ENCODE measurements around the gene ILRUN.
A peak's percentile ranks its signal among the peaks of the same experiment; 100 is the strongest.
"Not testable (repeated sequence)": the region's sequence is repeated elsewhere in the genome, so short reads cannot be mapped to it uniquely, and the experiment has no call there.

The ILRUN gene

DNA sequence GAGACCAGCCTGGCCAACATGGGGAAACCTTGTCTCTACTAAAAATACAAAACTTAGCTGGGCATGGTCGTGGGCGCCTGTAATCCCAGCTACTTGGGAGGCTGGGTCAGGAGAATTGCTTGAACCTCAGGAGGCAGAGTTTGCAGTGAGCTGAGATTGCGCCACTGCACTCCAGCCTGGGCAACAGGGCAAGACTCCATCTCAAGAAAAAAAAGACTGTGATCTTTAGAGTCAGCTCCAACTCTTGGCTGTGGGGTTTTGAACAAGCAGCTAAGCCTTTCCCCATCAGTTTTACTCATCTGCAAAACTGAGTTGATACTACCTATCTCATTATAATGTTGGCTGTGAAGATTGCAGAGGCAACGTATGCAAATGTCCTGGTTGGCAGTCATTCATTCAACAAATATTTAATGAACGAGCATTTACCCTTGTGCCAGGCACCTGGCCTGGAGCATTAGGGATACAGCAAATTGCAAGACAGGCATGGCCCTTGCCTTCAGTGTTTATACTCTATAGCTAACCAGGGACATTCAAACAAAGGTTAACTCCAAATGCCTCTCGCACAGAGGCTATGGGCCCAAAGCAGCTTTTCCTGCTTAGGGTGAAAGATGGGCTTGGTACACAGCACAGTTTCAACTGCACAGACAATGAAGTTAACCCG, 37.8 kb downstream of the ILRUN start:
- TF ChIP-seq GABPA (IDR thresholded peaks at IDR 0.05; ENCODE audit: low read depth) (no peak), SPI1 (IDR thresholded peaks at IDR 0.05; ENCODE audit: borderline replicate concordance, low read depth) (no peak), REST (IDR thresholded peaks at IDR 0.05; ENCODE audit: insufficient replicate concordance, low read depth) (no peak), POLR2AphosphoS5 (IDR thresholded peaks at IDR 0.05; ENCODE audit: low read depth) (no peak)
- TF ChIP-seq, protein P1, sequence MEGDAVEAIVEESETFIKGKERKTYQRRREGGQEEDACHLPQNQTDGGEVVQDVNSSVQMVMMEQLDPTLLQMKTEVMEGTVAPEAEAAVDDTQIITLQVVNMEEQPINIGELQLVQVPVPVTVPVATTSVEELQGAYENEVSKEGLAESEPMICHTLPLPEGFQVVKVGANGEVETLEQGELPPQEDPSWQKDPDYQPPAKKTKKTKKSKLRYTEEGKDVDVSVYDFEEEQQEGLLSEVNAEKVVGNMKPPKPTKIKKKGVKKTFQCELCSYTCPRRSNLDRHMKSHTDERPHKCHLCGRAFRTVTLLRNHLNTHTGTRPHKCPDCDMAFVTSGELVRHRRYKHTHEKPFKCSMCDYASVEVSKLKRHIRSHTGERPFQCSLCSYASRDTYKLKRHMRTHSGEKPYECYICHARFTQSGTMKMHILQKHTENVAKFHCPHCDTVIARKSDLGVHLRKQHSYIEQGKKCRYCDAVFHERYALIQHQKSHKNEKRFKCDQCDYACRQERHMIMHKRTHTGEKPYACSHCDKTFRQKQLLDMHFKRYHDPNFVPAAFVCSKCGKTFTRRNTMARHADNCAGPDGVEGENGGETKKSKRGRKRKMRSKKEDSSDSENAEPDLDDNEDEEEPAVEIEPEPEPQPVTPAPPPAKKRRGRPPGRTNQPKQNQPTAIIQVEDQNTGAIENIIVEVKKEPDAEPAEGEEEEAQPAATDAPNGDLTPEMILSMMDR (IDR thresholded peaks at IDR 0.05; ENCODE audit: insufficient read depth, low read length): no peak
- no peak overlapping the region for H3K4me3 ChIP-seq (replicated peaks; ENCODE audit: insufficient read depth, low read length)
- no peak overlapping the region for H3K27ac ChIP-seq (replicated peaks)
- DNase-seq (ENCODE audit: low read depth in 1 of 2, low spot score in 1 of 2): no peak
- H3K27me3 ChIP-seq (ENCODE audit: insufficient read depth, poor library complexity, severe bottlenecking): no peaks in the 10 kb centered on the region

DNA sequence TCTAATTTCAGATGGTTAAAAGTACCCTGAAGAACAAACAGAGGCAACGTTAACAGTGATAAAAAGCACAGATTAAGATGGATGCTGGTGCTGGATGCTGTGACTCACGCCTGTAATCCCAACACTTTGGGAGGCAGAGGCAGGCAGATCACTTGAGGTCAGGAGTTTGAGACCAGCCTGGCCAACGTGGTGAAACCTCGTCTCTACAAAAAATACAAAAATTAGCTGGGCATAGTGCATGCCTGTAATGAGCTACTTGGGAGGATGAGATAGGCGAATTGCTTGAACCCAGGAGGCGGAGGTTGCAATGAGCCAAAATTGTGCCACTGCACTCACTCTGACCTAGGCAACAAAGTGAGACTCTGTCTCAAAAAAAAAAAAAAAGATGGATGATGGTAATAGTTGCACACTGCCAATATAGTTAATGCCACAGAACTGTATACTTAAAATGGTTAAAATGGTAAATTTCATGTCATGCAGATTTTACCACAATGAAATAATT, 38.5 kb downstream of the ILRUN start:
- H3K4me3 ChIP-seq (replicated peaks; ENCODE audit: insufficient read depth, low read length); DNase-seq (ENCODE audit: low read depth in 1 of 2, low spot score in 1 of 2); H3K27me3 ChIP-seq (ENCODE audit: insufficient read depth, poor library complexity, severe bottlenecking): not testable (repeated sequence)
- H3K27ac ChIP-seq (replicated peaks): peak overlapping the region; percentile 57

- Histone ChIP-seq H3K27me3 (ENCODE audit: insufficient read depth, poor library complexity, severe bottlenecking) (no peaks in the 10 kb centered on the region), H3K4me3 (replicated peaks; ENCODE audit: insufficient read depth, low read length) (peak overlapping the region; percentile 23), H3K27ac (replicated peaks) (peak overlapping the region; percentile 57)
- DNase-seq (ENCODE audit: low read depth in 1 of 2, low spot score in 1 of 2): no peak
- TF ChIP-seq, protein P1 (IDR thresholded peaks at IDR 0.05; ENCODE audit: insufficient read depth, low read length): no peak
- TF ChIP-seq GABPA (IDR thresholded peaks at IDR 0.05; ENCODE audit: low read depth) (no peak), POLR2AphosphoS5 (IDR thresholded peaks at IDR 0.05; ENCODE audit: low read depth) (no peak), SPI1 (IDR thresholded peaks at IDR 0.05; ENCODE audit: borderline replicate concordance, low read depth) (no peak), REST (IDR thresholded peaks at IDR 0.05; ENCODE audit: insufficient replicate concordance, low read depth) (no peak)
Observed at GRCh38 chr6:34657307-34657978, 39.1 kb downstream of the ILRUN start.

DNA sequence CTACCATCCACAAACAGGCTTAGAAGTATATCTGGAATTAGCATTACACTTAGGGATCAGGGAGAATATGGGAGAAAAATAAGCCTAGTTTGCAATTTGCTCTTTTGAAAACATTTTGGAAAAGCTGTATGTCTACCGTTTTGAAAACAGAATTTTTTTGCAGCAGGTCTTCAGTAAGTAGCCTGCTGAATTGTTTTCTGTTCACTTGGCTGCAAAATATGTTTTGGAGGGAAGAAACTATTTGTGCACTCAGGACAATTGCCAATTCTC, 39.6 kb downstream of the ILRUN start:
- TF ChIP-seq POLR2AphosphoS5 (IDR thresholded peaks at IDR 0.05; ENCODE audit: low read depth) (no peak), SPI1 (IDR thresholded peaks at IDR 0.05; ENCODE audit: borderline replicate concordance, low read depth) (no peak), GABPA (IDR thresholded peaks at IDR 0.05; ENCODE audit: low read depth) (no peak), REST (IDR thresholded peaks at IDR 0.05; ENCODE audit: insufficient replicate concordance, low read depth) (no peak)
- TF ChIP-seq, protein P1 (IDR thresholded peaks at IDR 0.05; ENCODE audit: insufficient read depth, low read length): no peak
- H3K27me3 ChIP-seq (ENCODE audit: insufficient read depth, poor library complexity, severe bottlenecking): no peaks in the 10 kb centered on the region
- peak overlapping the region; percentile 57 for H3K27ac ChIP-seq (replicated peaks)
- peak overlapping the region; percentile 23 for H3K4me3 ChIP-seq (replicated peaks; ENCODE audit: insufficient read depth, low read length)
- no peak for DNase-seq (ENCODE audit: low read depth in 1 of 2, low spot score in 1 of 2)
